Liver (tissue), 9 donors: ENCODE measurements around the gene SECISBP2L. TPM values are rescaled to one million over a fixed set of nuclear protein-coding genes. Genes with fewer than 3 reads are reported as not detected.

Experiments
- DNase-seq: peaks from one replicate; pipeline ENCODE4 v3.0.0-alpha.2; 2017; ENCODE audit warnings: low spot score
- H3K27ac ChIP-seq, 2 donors: one replicate each; pipeline ENCODE4 v1.7.0; 2013; ENCODE audit warnings: inconsistent platforms in 2 of 2, low read length in 2 of 2, control low read depth in 1 of 2, low read depth in 1 of 2, mild to moderate bottlenecking in 1 of 2
- H3K27me3 ChIP-seq, 4 donors: one replicate each; pipeline versions ENCODE4 v1.6.1 to v1.7.0; 2013; ENCODE audit warnings: low read length in 3 of 4, inconsistent platforms in 1 of 4, mild to moderate bottlenecking in 1 of 4, moderate library complexity in 1 of 4; ENCODE audit not compliant: control insufficient read depth in 4 of 4, insufficient read depth in 4 of 4
- H3K36me3 ChIP-seq, 4 donors: one replicate each; pipeline versions ENCODE4 v1.6.1 to v1.7.0; 2013; ENCODE audit warnings: low read length in 3 of 4, mild to moderate bottlenecking in 3 of 4, low read depth in 1 of 4, moderate library complexity in 1 of 4; ENCODE audit not compliant: control insufficient read depth in 4 of 4, insufficient read depth in 3 of 4
- H3K4me1 ChIP-seq, 4 donors: one replicate each; pipeline versions ENCODE4 v1.6.1 to v1.7.0; 2013; ENCODE audit warnings: low read length in 3 of 4, mild to moderate bottlenecking in 3 of 4, moderate library complexity in 1 of 4; ENCODE audit not compliant: control insufficient read depth in 4 of 4, insufficient read depth in 4 of 4
- H3K4me3 ChIP-seq, 3 donors: one replicate each; pipeline versions ENCODE4 v1.6.1 to v1.7.0; 2013; ENCODE audit warnings: low read length in 3 of 3, control low read depth in 1 of 3, low read depth in 1 of 3, mild to moderate bottlenecking in 1 of 3
- H3K9ac ChIP-seq, 2 donors: one replicate each; pipeline ENCODE4 v1.7.0; 2013; ENCODE audit warnings: low read length in 2 of 2, mild to moderate bottlenecking in 2 of 2, moderate library complexity in 2 of 2, control low read depth in 1 of 2, low read depth in 1 of 2
- H3K9me3 ChIP-seq, 4 donors: one replicate each; pipeline versions ENCODE4 v1.6.1 to v1.7.0; 2013; ENCODE audit warnings: low read length in 3 of 4; ENCODE audit not compliant: control insufficient read depth in 4 of 4
- EGR1 ChIP-seq, 2 donors: IDR thresholded peaks; 2 replicates each; pipeline ENCODE4 v1.6.1; 2016 to 2018; ENCODE audit warnings: antibody characterized with exemption in 2 of 2, low read depth in 2 of 2
- FOXA1 ChIP-seq: IDR thresholded peaks from 2 replicates; pipeline ENCODE4 v1.6.1; 2016; ENCODE audit warnings: antibody characterized with exemption
- FOXA2 ChIP-seq: IDR thresholded peaks from 2 replicates; pipeline ENCODE4 v1.6.1; 2016; ENCODE audit warnings: antibody characterized with exemption
- GABPA ChIP-seq, 2 donors: IDR thresholded peaks in 1 of 2; conservative IDR thresholded peaks in 1 of 2; 2 replicates each; pipeline ENCODE4 v1.6.1; 2016; ENCODE audit warnings: antibody characterized with exemption in 2 of 2, mild to moderate bottlenecking in 1 of 2, moderate library complexity in 1 of 2
- HNF4A ChIP-seq, 2 donors: conservative IDR thresholded peaks; 2 replicates each; pipeline ENCODE4 v1.6.1; 2016; ENCODE audit warnings: antibody characterized with exemption in 2 of 2, mild to moderate bottlenecking in 2 of 2
- HNF4G ChIP-seq: IDR thresholded peaks from 2 replicates; pipeline ENCODE4 v1.6.1; 2016; ENCODE audit warnings: antibody characterized with exemption
- JUND ChIP-seq, 2 donors: IDR thresholded peaks; 2 replicates each; pipeline ENCODE4 v1.6.1; 2016; ENCODE audit warnings: antibody characterized with exemption in 2 of 2
- NR2F2 ChIP-seq: IDR thresholded peaks from 2 replicates; pipeline ENCODE4 v1.6.1; 2016; ENCODE audit warnings: antibody characterized with exemption
- RAD21 ChIP-seq, 2 donors: IDR thresholded peaks; 2 replicates each; pipeline ENCODE4 v1.6.1; 2016; ENCODE audit warnings: antibody characterized with exemption in 2 of 2, mild to moderate bottlenecking in 2 of 2
- RXRA ChIP-seq, 2 donors: IDR thresholded peaks; 2 replicates each; pipeline ENCODE4 v1.6.1; 2017 to 2018; ENCODE audit warnings: antibody characterized with exemption in 2 of 2, mild to moderate bottlenecking in 1 of 2
- SP1 ChIP-seq: IDR thresholded peaks from 2 replicates; pipeline ENCODE4 v1.6.1; 2018; ENCODE audit warnings: antibody characterized with exemption, mild to moderate bottlenecking
- TAF1 ChIP-seq: conservative IDR thresholded peaks from 2 replicates; pipeline ENCODE4 v1.6.1; 2016; ENCODE audit warnings: antibody characterized with exemption, mild to moderate bottlenecking
- YY1 ChIP-seq: IDR thresholded peaks from 2 replicates; pipeline ENCODE4 v1.6.1; 2016; ENCODE audit warnings: antibody characterized with exemption, mild to moderate bottlenecking
- ZBTB33 ChIP-seq: IDR thresholded peaks from 2 replicates; pipeline ENCODE4 v1.6.1; 2016; ENCODE audit warnings: antibody characterized with exemption
- WGBS: extraction: QIAGEN DNeasy Blood & Tissue Kit; methylation state at CpG from one replicate; pipeline ENCODE4 v1.1.7; 2013; 5-methylcytosine and 5-hydroxymethylcytosine counted together
- polyA plus RNA-seq, 2 donors: library from polyadenylated mRNA; stranded (reverse) in 1 of 2; unstranded in 1 of 2; fragments of 200-250 nt in 1 of 2; fragments of >200 nt in 1 of 2; fragmentation: Nextera tagmentation in 1 of 2; extraction: Ambion mirVana in 1 of 2; gene quantifications; one replicate each; pipeline versions ENCODE4 v1.2.1 to v1.2.3, GENCODE V29; 2013 to 2015
- total RNA-seq, 2 donors: library from RNA; depleted of rRNA; stranded (reverse); fragments of >200 nt; gene quantifications; one replicate each; pipeline ENCODE4 v1.2.3, GENCODE V29; 2014
- TF ChIP-seq, protein P1 (sequence below): IDR thresholded peaks from 2 replicates; pipeline ENCODE4 v1.6.1; 2016; ENCODE audit warnings: antibody characterized with exemption
- TF ChIP-seq, protein P2 (sequence below): IDR thresholded peaks from 2 replicates; pipeline ENCODE4 v1.6.1; 2016; ENCODE audit warnings: antibody characterized with exemption
- donor health status: healthy.
- donor health status: healthy.
- donor health status: healthy.
- donor health status: healthy.
- donor health status: healthy.

SECISBP2L gene
- total and polyA plus RNA-seq, 4 donors, result 5.7 to 15.7 (median 14.3) TPM

- TF ChIP-seq GABPA (IDR thresholded peaks at IDR 0.05 in 1 of 2, conservative IDR thresholded peaks at IDR 0.05 in 1 of 2) (no peak), ZBTB33 (no peak), NR2F2 (no peak), TAF1 (no peak)
- TF ChIP-seq, protein P1, sequence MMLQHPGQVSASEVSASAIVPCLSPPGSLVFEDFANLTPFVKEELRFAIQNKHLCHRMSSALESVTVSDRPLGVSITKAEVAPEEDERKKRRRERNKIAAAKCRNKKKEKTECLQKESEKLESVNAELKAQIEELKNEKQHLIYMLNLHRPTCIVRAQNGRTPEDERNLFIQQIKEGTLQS, result no peak
Measured at GRCh38 chr15:49064281-49064653, 18.0 kb upstream of the SECISBP2L start (continued).

DNA sequence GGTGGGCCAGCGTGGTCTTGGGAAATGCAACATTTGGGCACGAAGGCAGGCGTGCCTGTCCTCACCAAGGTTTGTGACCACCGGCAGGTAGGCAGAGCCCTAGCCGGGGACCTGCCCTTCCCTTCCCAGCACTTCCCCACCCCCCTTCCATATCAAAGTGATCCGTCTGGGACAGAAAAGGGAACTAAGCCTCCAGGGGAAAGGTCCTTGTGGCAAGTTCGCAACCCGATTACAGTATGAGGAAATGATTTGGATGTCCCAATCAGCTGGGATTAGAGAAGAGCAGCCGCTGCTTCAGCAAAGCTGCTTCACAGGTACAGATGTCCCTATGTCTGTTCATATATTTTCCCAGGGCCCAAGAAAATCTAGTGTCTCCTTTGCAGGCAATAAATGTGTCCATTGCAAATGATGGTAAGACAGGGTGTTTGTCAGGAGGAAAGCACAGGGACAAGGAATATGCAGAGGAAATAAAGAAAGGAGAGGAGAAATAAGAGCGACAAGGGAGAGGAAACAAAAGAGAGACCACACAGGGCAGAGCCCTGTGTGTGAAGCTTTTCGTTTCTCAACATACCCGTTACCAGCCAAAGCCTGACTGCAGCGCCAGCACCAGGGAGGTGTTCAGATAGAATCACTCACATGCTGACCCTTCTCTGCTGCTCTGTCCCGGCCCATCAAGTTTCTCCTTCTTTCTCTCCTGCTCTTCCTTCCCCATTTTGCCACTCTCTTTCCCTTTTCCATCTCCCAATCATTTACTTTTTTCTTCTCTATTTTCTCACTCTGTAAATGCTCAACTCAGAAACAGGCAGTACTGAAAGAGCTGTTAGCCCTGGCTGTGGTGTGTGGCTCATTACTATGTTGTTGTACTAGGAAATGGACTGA lies 17.4 kb upstream of the SECISBP2L start:
- Histone ChIP-seq H3K27me3 (peaks cover 0 to 7% (median 0%) of the 10 kb centered on the region in 4 donors), H3K36me3 (no peaks in the 10 kb centered on the region), H3K9me3 (no peaks in the 10 kb centered on the region), H3K27ac (no peak overlapping the region), H3K4me3 (no peak overlapping the region), H3K9ac (no peak overlapping the region), H3K4me1 (no peaks in the 10 kb centered on the region)
- WGBS, result 62% methylated on average over 14 of the region's 14 CpGs
- DNase-seq, result no peak
- no peak for TF ChIP-seq ZBTB33
- TF ChIP-seq JUND (IDR thresholded peaks at IDR 0.05), result no peak
- TF ChIP-seq SP1, result no peak
- no peak for TF ChIP-seq RAD21 (IDR thresholded peaks at IDR 0.05)
- no peak for TF ChIP-seq YY1
- no peak for TF ChIP-seq RXRA (IDR thresholded peaks at IDR 0.05)
- no peak for TF ChIP-seq FOXA1
- TF ChIP-seq TAF1, result no peak
- TF ChIP-seq HNF4A (conservative IDR thresholded peaks at IDR 0.05), result no peak
- TF ChIP-seq, protein P1, result no peak
- TF ChIP-seq EGR1 (IDR thresholded peaks at IDR 0.05; ENCODE audit: low read depth in 2 of 2), result no peak
- TF ChIP-seq NR2F2, result no peak
- no peak for TF ChIP-seq HNF4G
- TF ChIP-seq, protein P2, sequence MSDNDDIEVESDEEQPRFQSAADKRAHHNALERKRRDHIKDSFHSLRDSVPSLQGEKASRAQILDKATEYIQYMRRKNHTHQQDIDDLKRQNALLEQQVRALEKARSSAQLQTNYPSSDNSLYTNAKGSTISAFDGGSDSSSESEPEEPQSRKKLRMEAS, result no peak
- no peak for TF ChIP-seq FOXA2

GRCh38 chr15:49062900-49063299 lies 16.7 kb upstream of the SECISBP2L start:
- H3K4me1 ChIP-seq, result no peaks in the 10 kb centered on the region
- no peaks in the 10 kb centered on the region for H3K36me3 ChIP-seq
- DNase-seq, result no peak
- H3K9ac ChIP-seq, result no peak overlapping the region
- H3K4me3 ChIP-seq, result no peak overlapping the region
- no peak for TF ChIP-seq YY1
- TF ChIP-seq RAD21 (IDR thresholded peaks at IDR 0.05), result no peak
- no peak for TF ChIP-seq NR2F2
- no peak for TF ChIP-seq TAF1
- 86% methylated on average over 13 of the region's 13 CpGs for WGBS
- H3K27me3 ChIP-seq, result peaks cover 0 to 7% (median 0%) of the 10 kb centered on the region in 4 donors
- H3K9me3 ChIP-seq, result no peaks in the 10 kb centered on the region
- H3K27ac ChIP-seq, result no peak overlapping the region
